ENCODE measurements around the gene TTC7B. TPM values are rescaled to one million over a fixed set of nuclear protein-coding genes. Genes with fewer than 3 reads are reported as not detected.

TTC7B gene
- total and polyA plus RNA-seq, 2 of the 13 experiments (the other 11 are each of a cell fraction or from before 2014, with no cell fraction given): 1.3 to 3.2 TPM

- H4K20me1 ChIP-seq (ENCODE audit: insufficient read depth, low read length): no peaks in the 10 kb centered on the region
- no peaks in the 10 kb centered on the region for H3K9me3 ChIP-seq (ENCODE audit: low read length)
- TF ChIP-seq NFKBIZ (CRISPR knock-in tag; IDR thresholded peaks at IDR 0.05): no peak
- TF ChIP-seq GATA4 (IDR thresholded peaks at IDR 0.05; ENCODE audit: borderline replicate concordance, low read depth): no peak
- no peak overlapping the region for H3K4me2 ChIP-seq (ENCODE audit: low read depth, low read length)
- no peak overlapping the region for H2AFZ ChIP-seq (ENCODE audit: low read length)
- no peak overlapping the region for H3K9ac ChIP-seq (ENCODE audit: insufficient read depth, low read depth, low read length)
- POLR2A ChIA-PET: no interaction called here
- intact Hi-C loops (cut with micrococcal nuclease; ENCODE audit: unreplicated experiment): no loop called here
- no peak overlapping the region for H3K4me3 ChIP-seq (replicated peaks in 1 of 3; ENCODE audit: insufficient read depth in 1 of 3, low read depth in 2 of 3, low read length in 3 of 3)
- no peak for ATAC-seq
- H3K79me2 ChIP-seq (ENCODE audit: insufficient read depth, low read length): no peaks in the 10 kb centered on the region
- CTCF ChIA-PET (ENCODE audit: low intra/inter-chr PET ratio, low total read pairs): no interaction called here
- 79% methylated on average over 3 of the region's 3 CpGs for WGBS (ENCODE audit: low lambda C conversion rate)
- no peak for DNase-seq (ENCODE audit: low spot score)
- no peaks in the 10 kb centered on the region for H3K27me3 ChIP-seq (ENCODE audit: control insufficient read depth in 1 of 2, insufficient read depth in 2 of 2, low read length in 2 of 2)
- no peaks in the 10 kb centered on the region for H3K36me3 ChIP-seq (replicated peaks in 1 of 2; ENCODE audit: control insufficient read depth in 1 of 2, insufficient read depth in 2 of 2, low read length in 2 of 2)
- no peak for FAIRE-seq
- in situ Hi-C loops (cut with HindIII; ENCODE audit: extremely low pct_ligation_motif_present, low pct_unique_long_range_greater_than_20kb): no loop called here
- no peaks in the 10 kb centered on the region for H3K4me1 ChIP-seq (ENCODE audit: insufficient read depth, low read length)
- no peak overlapping the region for H3K27ac ChIP-seq (ENCODE audit: extremely low read length, insufficient read depth, low read length)
- no TSS peak for BruUV-seq (replicated peaks)
These were observed 134.3 kb downstream of the TTC7B start for GRCh38 chr14:90681929-90682328.

- no peak for ATAC-seq
- Histone ChIP-seq H3K36me3 (replicated peaks in 1 of 2; ENCODE audit: control insufficient read depth in 1 of 2, insufficient read depth in 2 of 2, low read length in 2 of 2) (no peaks in the 10 kb centered on the region), H2AFZ (ENCODE audit: low read length) (no peak overlapping the region), H3K27me3 (ENCODE audit: control insufficient read depth in 1 of 2, insufficient read depth in 2 of 2, low read length in 2 of 2) (no peaks in the 10 kb centered on the region), H3K9ac (ENCODE audit: insufficient read depth, low read depth, low read length) (no peak overlapping the region), H4K20me1 (ENCODE audit: insufficient read depth, low read length) (no peaks in the 10 kb centered on the region), H3K4me2 (ENCODE audit: low read depth, low read length) (no peak overlapping the region), H3K79me2 (ENCODE audit: insufficient read depth, low read length) (no peaks in the 10 kb centered on the region), H3K9me3 (ENCODE audit: low read length) (no peaks in the 10 kb centered on the region), H3K4me1 (ENCODE audit: insufficient read depth, low read length) (no peaks in the 10 kb centered on the region), H3K4me3 (replicated peaks in 1 of 3; ENCODE audit: insufficient read depth in 1 of 3, low read depth in 2 of 3, low read length in 3 of 3) (no peak overlapping the region), H3K27ac (ENCODE audit: extremely low read length, insufficient read depth, low read length) (no peak overlapping the region)
- ChIA-PET CTCF (ENCODE audit: low intra/inter-chr PET ratio, low total read pairs) (no interaction called here), POLR2A (no interaction called here)
- FAIRE-seq: no peak
- in situ Hi-C loops (cut with HindIII; ENCODE audit: extremely low pct_ligation_motif_present, low pct_unique_long_range_greater_than_20kb) (no loop called here), intact Hi-C loops (cut with micrococcal nuclease; ENCODE audit: unreplicated experiment) (no loop called here)
- 93% methylated on average over 4 of the region's 6 CpGs for whole genome bisulfite sequencing (ENCODE audit: low lambda C conversion rate)
- no TSS peak for BruUV-seq (replicated peaks)
- no peak for DNase-seq (ENCODE audit: low spot score)
- no peak for TF ChIP-seq ERF (CRISPR knock-in tag; IDR thresholded peaks at IDR 0.05)
- no peak for TF ChIP-seq MYC (CRISPR knock-in tag; IDR thresholded peaks at IDR 0.05; ENCODE audit: borderline replicate concordance)
- TF ChIP-seq LRRFIP1 (CRISPR knock-in tag; conservative IDR thresholded peaks at IDR 0.05): no peak
- TF ChIP-seq FOSL1 (CRISPR knock-in tag; IDR thresholded peaks at IDR 0.05; ENCODE audit: borderline replicate concordance): no peak
- TF ChIP-seq ZBTB49 (CRISPR knock-in tag; IDR thresholded peaks at IDR 0.05; ENCODE audit: borderline replicate concordance): no peak
- no peak for TF ChIP-seq NONO (IDR thresholded peaks at IDR 0.05)
- no peak for TF ChIP-seq NONO (CRISPR knock-in tag; conservative IDR thresholded peaks at IDR 0.05)
- no peak for TF ChIP-seq TBX2 (CRISPR knock-in tag; IDR thresholded peaks at IDR 0.05; ENCODE audit: borderline replicate concordance)
- TF ChIP-seq ZNF850 (CRISPR knock-in tag; conservative IDR thresholded peaks at IDR 0.05): no peak
- no peak for TF ChIP-seq NCOA5 (CRISPR knock-in tag; IDR thresholded peaks at IDR 0.05)
- TF ChIP-seq SNAI1 (CRISPR knock-in tag; IDR thresholded peaks at IDR 0.05; ENCODE audit: borderline replicate concordance): no peak
- no peak for TF ChIP-seq KLF6 (CRISPR knock-in tag; IDR thresholded peaks at IDR 0.05)
- no peak for TF ChIP-seq SP140L (CRISPR knock-in tag; IDR thresholded peaks at IDR 0.05; ENCODE audit: borderline replicate concordance)
- no peak for TF ChIP-seq ZNF441 (CRISPR knock-in tag; IDR thresholded peaks at IDR 0.05; ENCODE audit: borderline replicate concordance)
These were observed 137.3 kb downstream of the TTC7B start for GRCh38 chr14:90678846-90679362.
